Measurements from ENCODE around the gene GREB1.

DNA sequence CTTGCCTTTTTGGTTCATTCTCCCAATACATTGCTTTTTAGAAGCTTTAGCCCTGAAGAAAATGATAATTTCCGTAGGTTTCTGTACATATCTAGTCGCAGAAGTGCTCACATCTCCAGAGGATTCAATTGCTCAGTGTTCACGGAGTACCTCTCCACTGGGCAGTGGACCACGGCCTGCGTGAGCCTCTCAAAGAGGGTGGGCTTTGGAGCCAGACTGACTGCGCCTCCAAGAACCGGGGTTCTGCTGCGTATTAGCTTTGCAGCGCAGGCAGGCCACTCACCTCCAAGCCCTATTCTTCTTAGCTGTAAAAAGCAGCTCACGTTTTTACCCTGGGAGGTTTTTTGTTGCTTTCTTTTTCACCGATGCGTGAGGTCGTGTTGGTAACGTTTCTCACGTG lies 100.7 kb downstream of the GREB1 start:
- TF ChIP-seq, protein P1, sequence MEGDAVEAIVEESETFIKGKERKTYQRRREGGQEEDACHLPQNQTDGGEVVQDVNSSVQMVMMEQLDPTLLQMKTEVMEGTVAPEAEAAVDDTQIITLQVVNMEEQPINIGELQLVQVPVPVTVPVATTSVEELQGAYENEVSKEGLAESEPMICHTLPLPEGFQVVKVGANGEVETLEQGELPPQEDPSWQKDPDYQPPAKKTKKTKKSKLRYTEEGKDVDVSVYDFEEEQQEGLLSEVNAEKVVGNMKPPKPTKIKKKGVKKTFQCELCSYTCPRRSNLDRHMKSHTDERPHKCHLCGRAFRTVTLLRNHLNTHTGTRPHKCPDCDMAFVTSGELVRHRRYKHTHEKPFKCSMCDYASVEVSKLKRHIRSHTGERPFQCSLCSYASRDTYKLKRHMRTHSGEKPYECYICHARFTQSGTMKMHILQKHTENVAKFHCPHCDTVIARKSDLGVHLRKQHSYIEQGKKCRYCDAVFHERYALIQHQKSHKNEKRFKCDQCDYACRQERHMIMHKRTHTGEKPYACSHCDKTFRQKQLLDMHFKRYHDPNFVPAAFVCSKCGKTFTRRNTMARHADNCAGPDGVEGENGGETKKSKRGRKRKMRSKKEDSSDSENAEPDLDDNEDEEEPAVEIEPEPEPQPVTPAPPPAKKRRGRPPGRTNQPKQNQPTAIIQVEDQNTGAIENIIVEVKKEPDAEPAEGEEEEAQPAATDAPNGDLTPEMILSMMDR (IDR thresholded peaks at IDR 0.05): no peak
- no peak for TF ChIP-seq POLR2AphosphoS5 (IDR thresholded peaks at IDR 0.05)

All from upper lobe of left lung (tissue), 4 donors.